ENCODE results near the gene EXOC4.
"Not testable (repeated sequence)": the region's sequence is repeated elsewhere in the genome, so short reads cannot be mapped to it uniquely, and the experiment has no call there.

The EXOC4 gene

GRCh38 chr7:133777701-133778100 is 524.8 kb downstream of the EXOC4 start:
- no peak for TF ChIP-seq CTCF (conservative IDR thresholded peaks at IDR 0.05; ENCODE audit: low read length)
- no peak for TF ChIP-seq EZH2phosphoT487 (IDR thresholded peaks at IDR 0.05; ENCODE audit: borderline replicate concordance)
- Histone ChIP-seq H2AFZ (ENCODE audit: low read length) (no peak overlapping the region), H3K27me3 (ENCODE audit: insufficient read depth, low read length, poor library complexity, severe bottlenecking) (no peaks in the 10 kb centered on the region), H3K9me2 (replicated peaks; ENCODE audit: low read depth, low read length) (no peaks in the 10 kb centered on the region), H3K9ac (ENCODE audit: low read depth, low read length, poor library complexity, severe bottlenecking) (no peak overlapping the region), H3K9me3 (ENCODE audit: insufficient read depth, low read depth, low read length) (no peaks in the 10 kb centered on the region), H3K79me2 (ENCODE audit: insufficient read depth, low read length) (no peaks in the 10 kb centered on the region), H3K4me1 (ENCODE audit: insufficient read depth, low read length, poor library complexity, severe bottlenecking) (no peaks in the 10 kb centered on the region), H3K4me3 (ENCODE audit: low read length, poor library complexity, severe bottlenecking) (no peak overlapping the region), H3K4me2 (ENCODE audit: low read depth, low read length, poor library complexity, severe bottlenecking) (no peak overlapping the region), H4K20me1 (ENCODE audit: insufficient read depth, low read length, poor library complexity, severe bottlenecking) (no peaks in the 10 kb centered on the region), H3K36me3 (ENCODE audit: insufficient read depth, low read length) (no peaks in the 10 kb centered on the region), H3F3A (ENCODE audit: low read depth) (no peaks in the 10 kb centered on the region)

DNA sequence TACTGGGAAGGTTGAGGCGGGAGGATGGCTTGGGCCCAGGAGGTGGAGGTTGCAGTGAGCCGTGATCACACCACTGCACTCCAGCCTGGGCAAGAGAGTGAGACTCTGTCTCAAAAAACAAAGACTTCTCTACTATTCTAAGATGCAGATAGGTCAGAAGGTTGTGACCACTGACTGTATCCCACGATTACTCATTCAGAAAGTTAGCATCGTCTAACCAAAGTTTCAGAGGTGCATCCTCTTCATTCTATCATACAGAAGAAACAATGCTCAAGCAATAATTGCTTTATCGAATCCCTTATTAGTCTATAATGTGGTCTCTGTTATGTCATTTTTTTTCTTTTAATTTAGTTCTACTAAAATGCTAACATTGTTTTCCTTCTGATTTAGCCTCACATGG is 525.6 kb downstream of the EXOC4 start:
- Histone ChIP-seq H3K4me3 (ENCODE audit: low read length, poor library complexity, severe bottlenecking) (no peak overlapping the region), H3K27me3 (ENCODE audit: insufficient read depth, low read length, poor library complexity, severe bottlenecking) (no peaks in the 10 kb centered on the region), H2AFZ (ENCODE audit: low read length) (no peak overlapping the region), H3K9ac (ENCODE audit: low read depth, low read length, poor library complexity, severe bottlenecking) (no peak overlapping the region), H4K20me1 (ENCODE audit: insufficient read depth, low read length, poor library complexity, severe bottlenecking) (no peaks in the 10 kb centered on the region), H3F3A (ENCODE audit: low read depth) (no peaks in the 10 kb centered on the region), H3K4me1 (ENCODE audit: insufficient read depth, low read length, poor library complexity, severe bottlenecking) (no peaks in the 10 kb centered on the region), H3K4me2 (ENCODE audit: low read depth, low read length, poor library complexity, severe bottlenecking) (no peak overlapping the region), H3K9me2 (replicated peaks; ENCODE audit: low read depth, low read length) (no peaks in the 10 kb centered on the region), H3K36me3 (ENCODE audit: insufficient read depth, low read length) (no peaks in the 10 kb centered on the region), H3K79me2 (ENCODE audit: insufficient read depth, low read length) (no peaks in the 10 kb centered on the region), H3K9me3 (ENCODE audit: insufficient read depth, low read depth, low read length) (no peaks in the 10 kb centered on the region)
- no peak for TF ChIP-seq CTCF (conservative IDR thresholded peaks at IDR 0.05; ENCODE audit: low read length)
- TF ChIP-seq EZH2phosphoT487 (IDR thresholded peaks at IDR 0.05; ENCODE audit: borderline replicate concordance): no peak

GRCh38 chr7:133779538-133779937 is 526.7 kb downstream of the EXOC4 start:
- not testable (repeated sequence) for H3K4me1 ChIP-seq (ENCODE audit: insufficient read depth, low read length, poor library complexity, severe bottlenecking); H3K36me3 ChIP-seq (ENCODE audit: insufficient read depth, low read length)

DNA sequence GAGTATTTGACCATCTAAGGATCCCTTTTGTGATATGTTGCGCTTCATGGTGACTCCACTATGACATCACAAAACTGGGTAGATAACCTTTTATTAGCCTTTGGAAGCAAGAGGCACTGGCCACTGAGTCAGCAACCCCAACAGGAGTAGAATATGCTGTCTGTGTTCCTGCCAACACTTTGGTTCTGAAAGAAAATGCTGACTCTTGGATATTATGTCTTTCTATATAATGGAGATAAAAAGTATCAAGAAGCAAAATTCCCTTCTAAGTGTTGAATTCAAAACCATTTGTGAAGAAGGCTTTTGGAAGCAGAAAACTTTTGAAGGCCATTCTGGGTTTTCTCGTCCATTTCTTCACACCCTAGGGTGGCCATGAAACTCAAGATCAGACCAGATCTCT is 528.0 kb downstream of the EXOC4 start:
- TF ChIP-seq CTCF (conservative IDR thresholded peaks at IDR 0.05; ENCODE audit: low read length) (no peak), EZH2phosphoT487 (IDR thresholded peaks at IDR 0.05; ENCODE audit: borderline replicate concordance) (no peak)
- no peaks in the 10 kb centered on the region for H3K9me3 ChIP-seq (ENCODE audit: insufficient read depth, low read depth, low read length)
- H3F3A ChIP-seq (ENCODE audit: low read depth): no peaks in the 10 kb centered on the region
- H3K9me2 ChIP-seq (replicated peaks; ENCODE audit: low read depth, low read length): no peaks in the 10 kb centered on the region
- H3K27me3 ChIP-seq (ENCODE audit: insufficient read depth, low read length, poor library complexity, severe bottlenecking): no peaks in the 10 kb centered on the region
- H3K4me2 ChIP-seq (ENCODE audit: low read depth, low read length, poor library complexity, severe bottlenecking): no peak overlapping the region
- no peaks in the 10 kb centered on the region for H3K36me3 ChIP-seq (ENCODE audit: insufficient read depth, low read length)
- no peak overlapping the region for H3K4me3 ChIP-seq (ENCODE audit: low read length, poor library complexity, severe bottlenecking)
- no peaks in the 10 kb centered on the region for H3K4me1 ChIP-seq (ENCODE audit: insufficient read depth, low read length, poor library complexity, severe bottlenecking)
- no peaks in the 10 kb centered on the region for H4K20me1 ChIP-seq (ENCODE audit: insufficient read depth, low read length, poor library complexity, severe bottlenecking)
- H3K79me2 ChIP-seq (ENCODE audit: insufficient read depth, low read length): no peaks in the 10 kb centered on the region
- H3K9ac ChIP-seq (ENCODE audit: low read depth, low read length, poor library complexity, severe bottlenecking): no peak overlapping the region
- no peak overlapping the region for H2AFZ ChIP-seq (ENCODE audit: low read length)

More at GRCh38 chr7:133779538-133779937, 526.7 kb downstream of the EXOC4 start:
- H3K9me3 ChIP-seq (ENCODE audit: insufficient read depth, low read depth, low read length); H3K9ac ChIP-seq (ENCODE audit: low read depth, low read length, poor library complexity, severe bottlenecking); H3K79me2 ChIP-seq (ENCODE audit: insufficient read depth, low read length); H3K4me2 ChIP-seq (ENCODE audit: low read depth, low read length, poor library complexity, severe bottlenecking); H3F3A ChIP-seq (ENCODE audit: low read depth); H3K4me3 ChIP-seq (ENCODE audit: low read length, poor library complexity, severe bottlenecking); H2AFZ ChIP-seq (ENCODE audit: low read length); H3K9me2 ChIP-seq (replicated peaks; ENCODE audit: low read depth, low read length); H3K27me3 ChIP-seq (ENCODE audit: insufficient read depth, low read length, poor library complexity, severe bottlenecking); H4K20me1 ChIP-seq (ENCODE audit: insufficient read depth, low read length, poor library complexity, severe bottlenecking): not testable (repeated sequence)
